ENCODE measurements around the gene LRRC75B. TPM values are rescaled to one million over a fixed set of nuclear protein-coding genes. Genes with fewer than 3 reads are reported as not detected.

Gene LRRC75B
- polyA plus RNA-seq, 1 of the 3 experiments (the other 2 are of a cell fraction) = 12.3 TPM

- no peak for TF ChIP-seq ZBTB33 (IDR thresholded peaks at IDR 0.05; ENCODE audit: borderline replicate concordance, low read depth)
- no peak for TF ChIP-seq GABPA (IDR thresholded peaks at IDR 0.05; ENCODE audit: low read depth)
- no peak for TF ChIP-seq JUND (IDR thresholded peaks at IDR 0.05)
- TF ChIP-seq NFIC (IDR thresholded peaks at IDR 0.05; ENCODE audit: borderline replicate concordance) = no peak
- no peak for TF ChIP-seq RCOR1 (IDR thresholded peaks at IDR 0.05; ENCODE audit: low read length)
- TF ChIP-seq TEAD4 (IDR thresholded peaks at IDR 0.05; ENCODE audit: borderline replicate concordance, insufficient read depth) = no peak
- TF ChIP-seq CTCF (IDR thresholded peaks at IDR 0.05) = no peak
These were observed 25.9 kb downstream of the LRRC75B start (continued) for GRCh38 chr22:24566899-24567511.

- H3K27me3 ChIP-seq (ENCODE audit: insufficient read depth) = no peaks in the 10 kb centered on the region
- peaks cover 33 to 34% of the 10 kb centered on the region in 2 experiments for H3K36me3 ChIP-seq (replicated peaks in 1 of 2; ENCODE audit: control insufficient read depth in 1 of 2, insufficient read depth in 2 of 2, low read length in 1 of 2)
- no peaks in the 10 kb centered on the region for H3K9me2 ChIP-seq
- no peak overlapping the region for H3K27ac ChIP-seq (ENCODE audit: low read depth in 2 of 2, low read length in 1 of 2)
- peaks cover 0 to 12% of the 10 kb centered on the region in 2 experiments; a peak in 1 of 4 replicates for H3K4me1 ChIP-seq (ENCODE audit: control insufficient read depth in 1 of 2, insufficient read depth in 2 of 2, low read depth in 1 of 2, low read length in 1 of 2)
- ChIA-PET CTCF (interaction anchor here (1.3 kb wide), 1 partner anchor 9 kb away, joined by 3 read pairs; no protein-coding TSS in a partner anchor), POLR2A (interaction anchor here (1.0 kb wide), 1 partner anchor 19 kb away, joined by 3 read pairs; no protein-coding TSS in a partner anchor)
- H4K20me1 ChIP-seq (ENCODE audit: insufficient read depth) = peaks cover 66% of the 10 kb centered on the region
- H3K79me2 ChIP-seq (ENCODE audit: insufficient read depth) = peaks cover 94% of the 10 kb centered on the region
- no peak overlapping the region for H2AFZ ChIP-seq (ENCODE audit: low read depth)
- H3K4me2 ChIP-seq = no peak overlapping the region
- H3F3A ChIP-seq (replicated peaks; ENCODE audit: insufficient read depth) = no peaks in the 10 kb centered on the region
- WGBS (ENCODE audit: low lambda C conversion rate) = 100% methylated on average over 2 of the region's 2 CpGs
- no peak overlapping the region for H3K9ac ChIP-seq
- no peak overlapping the region for H3K4me3 ChIP-seq (ENCODE audit: low read depth in 2 of 2, low read length in 1 of 2)
- no peak for DNase-seq
- no peaks in the 10 kb centered on the region for H3K9me3 ChIP-seq
- TF ChIP-seq RFX5 (IDR thresholded peaks at IDR 0.05; ENCODE audit: low read length) = no peak
- no peak for TF ChIP-seq SIN3A (IDR thresholded peaks at IDR 0.05; ENCODE audit: borderline replicate concordance, low read depth, low read length)
- TF ChIP-seq REST (IDR thresholded peaks at IDR 0.05; ENCODE audit: low read depth, low read length) = no peak
- no peak for TF ChIP-seq ZBTB33 (IDR thresholded peaks at IDR 0.05; ENCODE audit: borderline replicate concordance, low read depth)
- no peak for TF ChIP-seq USF1 (IDR thresholded peaks at IDR 0.05; ENCODE audit: borderline replicate concordance, low read depth)
- no peak for TF ChIP-seq RCOR1 (IDR thresholded peaks at IDR 0.05; ENCODE audit: low read length)
- TF ChIP-seq EZH2phosphoT487 (IDR thresholded peaks at IDR 0.05; ENCODE audit: borderline replicate concordance, low read depth) = no peak
- TF ChIP-seq FOXJ3 (CRISPR knock-in tag; IDR thresholded peaks at IDR 0.05) = no peak
- TF ChIP-seq TCF12 (IDR thresholded peaks at IDR 0.05) = no peak
- TF ChIP-seq FOSL2 (IDR thresholded peaks at IDR 0.05; ENCODE audit: borderline replicate concordance, low read depth) = no peak
- TF ChIP-seq MAX (IDR thresholded peaks at IDR 0.05; ENCODE audit: low read depth) = no peak
- no peak for TF ChIP-seq SMC3 (IDR thresholded peaks at IDR 0.05; ENCODE audit: low read depth, low read length)
- no peak for TF ChIP-seq PBX3 (IDR thresholded peaks at IDR 0.05)
- TF ChIP-seq RXRA (IDR thresholded peaks at IDR 0.05; ENCODE audit: borderline replicate concordance, low read depth) = no peak
These were observed 27.8 kb downstream of the LRRC75B start for GRCh38 chr22:24565077-24565476.

Data from SK-N-SH (cell line).